ENCODE data around the gene FMO3. TPM values are rescaled to one million over a fixed set of nuclear protein-coding genes. Genes with fewer than 3 reads are reported as not detected.

The FMO3 gene
- total RNA-seq, 2 experiments from 2014 or later, result not detected

- no peak overlapping the region for H3K4me3 Mint-ChIP-seq
- peaks cover 2% of the 10 kb centered on the region for H3K27me3 Mint-ChIP-seq
- no peaks in the 10 kb centered on the region for H3K4me1 Mint-ChIP-seq
- H3K9me3 Mint-ChIP-seq, result no peaks in the 10 kb centered on the region
- H3K27ac Mint-ChIP-seq, result no peak overlapping the region
- no peaks in the 10 kb centered on the region for H3K36me3 Mint-ChIP-seq (ENCODE audit: low read depth)
- POLR2A ChIA-PET, result no interaction called here
- CTCF ChIA-PET, result no interaction called here
- no peak for DNase-seq
Measured at GRCh38 chr1:171103862-171104261, 13.2 kb downstream of the FMO3 start.

- ChIA-PET CTCF (no interaction called here), POLR2A (no interaction called here)
- H3K4me3 Mint-ChIP-seq, result no peak overlapping the region
- H3K27me3 Mint-ChIP-seq, result peaks cover 2% of the 10 kb centered on the region
- H3K27ac Mint-ChIP-seq, result no peak overlapping the region
- H3K36me3 Mint-ChIP-seq (ENCODE audit: low read depth), result no peaks in the 10 kb centered on the region
- H3K9me3 Mint-ChIP-seq, result no peaks in the 10 kb centered on the region
- no peak for DNase-seq
- H3K4me1 Mint-ChIP-seq, result no peaks in the 10 kb centered on the region
Measured at GRCh38 chr1:171107262-171107940, 16.7 kb downstream of the FMO3 start.

GRCh38 chr1:171107969-171108368, 17.3 kb downstream of the FMO3 start:
- Mint-ChIP-seq H3K36me3 (ENCODE audit: low read depth) (no peaks in the 10 kb centered on the region), H3K27ac (no peak overlapping the region), H3K4me3 (no peak overlapping the region), H3K4me1 (no peaks in the 10 kb centered on the region), H3K27me3 (peaks cover 2% of the 10 kb centered on the region), H3K9me3 (no peaks in the 10 kb centered on the region)
- DNase-seq, result no peak
- ChIA-PET POLR2A (no interaction called here), CTCF (no interaction called here)

- Mint-ChIP-seq H3K27me3 (no peaks in the 10 kb centered on the region), H3K9me3 (no peaks in the 10 kb centered on the region), H3K36me3 (ENCODE audit: low read depth) (no peaks in the 10 kb centered on the region), H3K4me3 (no peak overlapping the region), H3K27ac (no peak overlapping the region), H3K4me1 (no peaks in the 10 kb centered on the region)
- ChIA-PET POLR2A (no interaction called here), CTCF (no interaction called here)
- DNase-seq, result no peak
Measured at GRCh38 chr1:171109966-171110365, 19.3 kb downstream of the FMO3 start.

GRCh38 chr1:171110621-171111326, 20.1 kb downstream of the FMO3 start:
- Mint-ChIP-seq H3K9me3 (no peaks in the 10 kb centered on the region), H3K36me3 (ENCODE audit: low read depth) (no peaks in the 10 kb centered on the region), H3K4me3 (no peak overlapping the region), H3K27ac (no peak overlapping the region), H3K4me1 (no peaks in the 10 kb centered on the region), H3K27me3 (no peaks in the 10 kb centered on the region)
- no peak for DNase-seq
- POLR2A ChIA-PET, result no interaction called here
- CTCF ChIA-PET, result no interaction called here

- Mint-ChIP-seq H3K27me3 (no peaks in the 10 kb centered on the region), H3K36me3 (ENCODE audit: low read depth) (no peaks in the 10 kb centered on the region), H3K4me1 (no peaks in the 10 kb centered on the region), H3K4me3 (no peak overlapping the region), H3K27ac (no peak overlapping the region), H3K9me3 (no peaks in the 10 kb centered on the region)
- ChIA-PET POLR2A (no interaction called here), CTCF (no interaction called here)
- DNase-seq, result no peak
Measured at GRCh38 chr1:171112119-171112518, 21.4 kb downstream of the FMO3 start.

- no peak for DNase-seq
- H3K27ac Mint-ChIP-seq, result no peak overlapping the region
- no peak overlapping the region for H3K4me3 Mint-ChIP-seq
- CTCF ChIA-PET, result no interaction called here
- no peaks in the 10 kb centered on the region for H3K27me3 Mint-ChIP-seq
- H3K9me3 Mint-ChIP-seq, result no peaks in the 10 kb centered on the region
- H3K36me3 Mint-ChIP-seq (ENCODE audit: low read depth), result no peaks in the 10 kb centered on the region
- POLR2A ChIA-PET, result no interaction called here
- H3K4me1 Mint-ChIP-seq, result no peaks in the 10 kb centered on the region
Measured at GRCh38 chr1:171113382-171113781, 22.7 kb downstream of the FMO3 start.

- POLR2A ChIA-PET, result no interaction called here
- H3K36me3 Mint-ChIP-seq (ENCODE audit: low read depth), result no peaks in the 10 kb centered on the region
- H3K4me3 Mint-ChIP-seq, result no peak overlapping the region
- DNase-seq, result no peak
- H3K9me3 Mint-ChIP-seq, result no peaks in the 10 kb centered on the region
- H3K4me1 Mint-ChIP-seq, result no peaks in the 10 kb centered on the region
- CTCF ChIA-PET, result no interaction called here
- no peak overlapping the region for H3K27ac Mint-ChIP-seq
- no peaks in the 10 kb centered on the region for H3K27me3 Mint-ChIP-seq
Measured at GRCh38 chr1:171115280-171115897, 24.7 kb downstream of the FMO3 start.

- Mint-ChIP-seq H3K4me3 (no peak overlapping the region), H3K4me1 (no peaks in the 10 kb centered on the region), H3K27me3 (peaks cover 2% of the 10 kb centered on the region), H3K27ac (no peak overlapping the region), H3K36me3 (ENCODE audit: low read depth) (no peaks in the 10 kb centered on the region), H3K9me3 (no peaks in the 10 kb centered on the region)
- ChIA-PET POLR2A (no interaction called here), CTCF (no interaction called here)
- no peak for DNase-seq
Measured at GRCh38 chr1:171116676-171117075, 26.0 kb downstream of the FMO3 start.

- Mint-ChIP-seq H3K27ac (no peak overlapping the region), H3K4me1 (no peaks in the 10 kb centered on the region), H3K4me3 (no peak overlapping the region), H3K36me3 (ENCODE audit: low read depth) (no peaks in the 10 kb centered on the region), H3K27me3 (peaks cover 2% of the 10 kb centered on the region), H3K9me3 (no peaks in the 10 kb centered on the region)
- CTCF ChIA-PET, result no interaction called here
- no peak for DNase-seq
- POLR2A ChIA-PET, result no interaction called here
Measured at GRCh38 chr1:171117085-171117484, 26.4 kb downstream of the FMO3 start.

- ChIA-PET CTCF (no interaction called here), POLR2A (no interaction called here)
- H3K36me3 Mint-ChIP-seq (ENCODE audit: low read depth), result no peaks in the 10 kb centered on the region
- H3K4me1 Mint-ChIP-seq, result no peaks in the 10 kb centered on the region
- DNase-seq, result no peak
- H3K27me3 Mint-ChIP-seq, result peaks cover 4% of the 10 kb centered on the region
- no peak overlapping the region for H3K4me3 Mint-ChIP-seq
- H3K9me3 Mint-ChIP-seq, result no peaks in the 10 kb centered on the region
- no peak overlapping the region for H3K27ac Mint-ChIP-seq
Measured at GRCh38 chr1:171119648-171120047, 28.9 kb downstream of the FMO3 start.

- H3K27ac Mint-ChIP-seq, result no peak overlapping the region
- ChIA-PET CTCF (no interaction called here), POLR2A (no interaction called here)
Measured at GRCh38 chr1:171122299-171122698, 31.6 kb downstream of the FMO3 start.

GRCh38 chr1:171122893-171123292, 32.2 kb downstream of the FMO3 start:
- DNase-seq, result no peak
- Mint-ChIP-seq H3K36me3 (ENCODE audit: low read depth) (no peaks in the 10 kb centered on the region), H3K9me3 (no peaks in the 10 kb centered on the region), H3K4me3 (no peak overlapping the region), H3K4me1 (no peaks in the 10 kb centered on the region), H3K27me3 (peaks cover 4% of the 10 kb centered on the region), H3K27ac (no peak overlapping the region)
- CTCF ChIA-PET, result no interaction called here
- POLR2A ChIA-PET, result no interaction called here

More at GRCh38 chr1:171122299-171122698, 31.6 kb downstream of the FMO3 start:
- no peak overlapping the region for H3K4me3 Mint-ChIP-seq
- H3K36me3 Mint-ChIP-seq (ENCODE audit: low read depth), result no peaks in the 10 kb centered on the region
- H3K27me3 Mint-ChIP-seq, result peaks cover 4% of the 10 kb centered on the region
- no peak for DNase-seq
- no peaks in the 10 kb centered on the region for H3K9me3 Mint-ChIP-seq
- H3K4me1 Mint-ChIP-seq, result no peaks in the 10 kb centered on the region

- DNase-seq, result no peak
- POLR2A ChIA-PET, result no interaction called here
- no peaks in the 10 kb centered on the region for H3K36me3 Mint-ChIP-seq (ENCODE audit: low read depth)
- no peak overlapping the region for H3K4me3 Mint-ChIP-seq
- no peak overlapping the region for H3K27ac Mint-ChIP-seq
- H3K27me3 Mint-ChIP-seq, result peaks cover 2% of the 10 kb centered on the region
- CTCF ChIA-PET, result no interaction called here
- H3K9me3 Mint-ChIP-seq, result peaks cover 2% of the 10 kb centered on the region
- no peaks in the 10 kb centered on the region for H3K4me1 Mint-ChIP-seq
Measured at GRCh38 chr1:171126504-171126903, 35.8 kb downstream of the FMO3 start.

All from activated CD4-positive, alpha-beta T cell treated with anti-CD3 and anti-CD28 coated beads, Interleukin-2, amount 10 ng/mL, durations not matched to agents 7 days and 5 days (primary cell).